Measurements from ENCODE around the gene FAM174C. TPM values are rescaled to one million over a fixed set of nuclear protein-coding genes. Genes with fewer than 3 reads are reported as not detected.

The FAM174C gene
- total and polyA plus RNA-seq, 4 donors = 14.6 to 79.8 (median 33.8) TPM

- peak; percentile 62 for TF ChIP-seq JUND (IDR thresholded peaks at IDR 0.05)
- TF ChIP-seq GABPA (IDR thresholded peaks at IDR 0.05 in 1 of 2, conservative IDR thresholded peaks at IDR 0.05 in 1 of 2) = no peak
- TF ChIP-seq MAX (IDR thresholded peaks at IDR 0.05) = no peak
- DNase-seq (ENCODE audit: low spot score) = peak; percentile 50
- Histone ChIP-seq H3K9me3 (ENCODE audit: control insufficient read depth in 4 of 4, low read length in 3 of 4) (no peaks in the 10 kb centered on the region), H3K9ac (ENCODE audit: low read depth in 1 of 2, low read length in 2 of 2) (no peak overlapping the region), H3K27ac (ENCODE audit: low read depth in 1 of 2, low read length in 2 of 2) (peak overlapping the region; percentile 30 to 67), H3K36me3 (ENCODE audit: control insufficient read depth in 4 of 4, insufficient read depth in 3 of 4, low read depth in 1 of 4, low read length in 3 of 4) (no peaks in the 10 kb centered on the region), H3K27me3 (ENCODE audit: control insufficient read depth in 4 of 4, insufficient read depth in 4 of 4, low read length in 3 of 4) (no peaks in the 10 kb centered on the region), H3K4me1 (ENCODE audit: control insufficient read depth in 4 of 4, insufficient read depth in 4 of 4, low read length in 3 of 4) (peaks cover 32 to 66% (median 52%) of the 10 kb centered on the region in 4 donors), H3K4me3 (ENCODE audit: low read depth in 1 of 3, low read length in 3 of 3) (no peak overlapping the region)
- 78% methylated on average over 26 of the region's 26 CpGs for WGBS
Measured at GRCh38 chr19:1264801-1265614, 10.3 kb upstream of the FAM174C start.

GRCh38 chr19:1265615-1266128 is 9.7 kb upstream of the FAM174C start:
- Histone ChIP-seq H3K4me1 (ENCODE audit: control insufficient read depth in 4 of 4, insufficient read depth in 4 of 4, low read length in 3 of 4) (peaks cover 36 to 66% (median 50%) of the 10 kb centered on the region in 4 donors), H3K9ac (ENCODE audit: low read depth in 1 of 2, low read length in 2 of 2) (no peak overlapping the region), H3K27me3 (ENCODE audit: control insufficient read depth in 4 of 4, insufficient read depth in 4 of 4, low read length in 3 of 4) (no peaks in the 10 kb centered on the region), H3K4me3 (ENCODE audit: low read depth in 1 of 3, low read length in 3 of 3) (no peak overlapping the region), H3K9me3 (ENCODE audit: control insufficient read depth in 4 of 4, low read length in 3 of 4) (no peaks in the 10 kb centered on the region), H3K27ac (ENCODE audit: low read depth in 1 of 2, low read length in 2 of 2) (peak overlapping the region; percentile 73 to 80), H3K36me3 (ENCODE audit: control insufficient read depth in 4 of 4, insufficient read depth in 3 of 4, low read depth in 1 of 4, low read length in 3 of 4) (no peaks in the 10 kb centered on the region)
- WGBS = 51% methylated on average over 28 of the region's 28 CpGs
- TF ChIP-seq FOXA2 (IDR thresholded peaks at IDR 0.05) (no peak), RXRA (IDR thresholded peaks at IDR 0.05) (no peak), FOXA1 (IDR thresholded peaks at IDR 0.05) (no peak), JUND (IDR thresholded peaks at IDR 0.05) (no peak), ZBTB33 (IDR thresholded peaks at IDR 0.05) (no peak), ATF3 (IDR thresholded peaks at IDR 0.05) (no peak), HNF4G (IDR thresholded peaks at IDR 0.05) (no peak)
- DNase-seq (ENCODE audit: low spot score) = peak; percentile 52

- WGBS = 5% methylated on average over 84 of the region's 84 CpGs
- no peak for TF ChIP-seq GABPA (IDR thresholded peaks at IDR 0.05 in 1 of 2, conservative IDR thresholded peaks at IDR 0.05 in 1 of 2)
- TF ChIP-seq FOXA2 (IDR thresholded peaks at IDR 0.05) = no peak
- peak in 1 of 2 donors; percentile 18 for TF ChIP-seq RXRA (IDR thresholded peaks at IDR 0.05)
- TF ChIP-seq TAF1 (conservative IDR thresholded peaks at IDR 0.05) = no peak
- TF ChIP-seq MAX (IDR thresholded peaks at IDR 0.05) = no peak
- TF ChIP-seq YY1 (IDR thresholded peaks at IDR 0.05) = no peak
- TF ChIP-seq HNF4A (conservative IDR thresholded peaks at IDR 0.05) = no peak
- TF ChIP-seq SP1 (IDR thresholded peaks at IDR 0.05) = peak; percentile 37
- TF ChIP-seq HNF4G (IDR thresholded peaks at IDR 0.05) = no peak
- TF ChIP-seq ZBTB33 (IDR thresholded peaks at IDR 0.05) = no peak
- no peak for TF ChIP-seq NR2F2 (IDR thresholded peaks at IDR 0.05)
- no peak for TF ChIP-seq CTCF (IDR thresholded peaks at IDR 0.05; ENCODE audit: low read depth, low read length, missing input control)
- TF ChIP-seq JUND (IDR thresholded peaks at IDR 0.05) = no peak
- H3K9me3 ChIP-seq (ENCODE audit: control insufficient read depth in 4 of 4, low read length in 3 of 4) = no peaks in the 10 kb centered on the region
- peak overlapping the region; percentile 73 to 80 for H3K27ac ChIP-seq (ENCODE audit: low read depth in 1 of 2, low read length in 2 of 2)
- peaks cover 40 to 69% (median 54%) of the 10 kb centered on the region in 4 donors for H3K4me1 ChIP-seq (ENCODE audit: control insufficient read depth in 4 of 4, insufficient read depth in 4 of 4, low read length in 3 of 4)
- peaks cover 0 to 3% (median 2%) of the 10 kb centered on the region in 4 donors for H3K36me3 ChIP-seq (ENCODE audit: control insufficient read depth in 4 of 4, insufficient read depth in 3 of 4, low read depth in 1 of 4, low read length in 3 of 4)
- H3K27me3 ChIP-seq (ENCODE audit: control insufficient read depth in 4 of 4, insufficient read depth in 4 of 4, low read length in 3 of 4) = no peaks in the 10 kb centered on the region
- DNase-seq (ENCODE audit: low spot score) = peak; percentile 93
- peak overlapping the region in 1 of 3 donors; percentile 55 for H3K4me3 ChIP-seq (ENCODE audit: low read depth in 1 of 3, low read length in 3 of 3)
- peak overlapping the region in 1 of 2 donors; percentile 21 for H3K9ac ChIP-seq (ENCODE audit: low read depth in 1 of 2, low read length in 2 of 2)
Measured at GRCh38 chr19:1266129-1266915, 9.0 kb upstream of the FAM174C start.

All from liver (tissue), 9 donors.